HCT116 (cell line): ENCODE measurements around the gene ABHD1. TPM values are rescaled to one million over a fixed set of nuclear protein-coding genes. Genes with fewer than 3 reads are reported as not detected.

Experiments used
- ATAC-seq: fragments of 200-7000 bp; cut with Tn5 transposase; 2 replicates; pipeline ENCODE4 v1.9.1; 2020; ENCODE audit warnings: mild to moderate bottlenecking, moderate library complexity
- BruUV-seq: library from RNA; stranded (reverse); fragments of 400-500 nt; replicated peaks from 2 replicates; lab custom pipeline; 2021; lab: Mats Ljungman, UMichigan
- CTCF ChIA-PET: fragments of 300-600 bp; sonication (Branson Sonifier 250); formaldehyde crosslinking; loops from one replicate; lab custom pipeline; 2021; ENCODE audit warnings: antibody characterized with exemption; lab: Charles Lee
- POLR2A ChIA-PET: fragments of 300-600, 350-600 bp; sonication (Branson Sonifier 250); formaldehyde crosslinking; loops from one replicate; lab custom pipeline; 2021; ENCODE audit warnings: antibody characterized with exemption; lab: Charles Lee
- RAD21 ChIA-PET, 2 experiments: fragments of 300-600 bp; sonication (Branson Sonifier 250); formaldehyde crosslinking; loops; one replicate each; lab custom pipeline; 2023; ENCODE audit warnings: low total read pairs in 2 of 2; ENCODE audit not compliant: uncharacterized antibody in 2 of 2, unreplicated experiment in 2 of 2, low non-redundant PET in 1 of 2; lab: Charles Lee
- DNase-seq: peaks from one replicate; pipeline ENCODE4 v3.0.0-alpha.2; 2010; ENCODE audit warnings: low read depth, low spot score
- H2AFZ ChIP-seq: fragments of 200-600 bp; shearing (Covaris generic), sonication (generic); 2 replicates; pipeline ENCODE4 v1.6.1; 2017; ENCODE audit warnings: low read depth, mixed run types, mixed read lengths, antibody characterized with exemption, low read length; ENCODE audit not compliant: poor library complexity, severe bottlenecking
- H3K27ac ChIP-seq: 2 replicates; pipeline ENCODE4 v1.5.1; 2012; ENCODE audit warnings: low read depth, low read length
- H3K27me3 ChIP-seq: fragments of 200-600 bp; sonication (generic); 2 replicates; pipeline ENCODE4 v1.6.1; 2016; ENCODE audit warnings: mixed run types, low read length, mixed read lengths; ENCODE audit not compliant: insufficient read depth
- H3K36me3 ChIP-seq, 2 experiments: fragments of 200-500 bp in 1 of 2; fragments of 200-600 bp in 1 of 2; sonication (Bioruptor generic) in 1 of 2; sonication (generic) in 1 of 2; 2 replicates each; pipeline versions ENCODE4 v1.5.1 to v1.6.1; 2014 to 2016; ENCODE audit warnings: low read length in 2 of 2, inconsistent platforms in 1 of 2, mixed read lengths in 1 of 2, mixed run types in 1 of 2; ENCODE audit not compliant: insufficient read depth in 2 of 2, control insufficient read depth in 1 of 2
- H3K4me1 ChIP-seq, 2 experiments: fragments of 200-600 bp in 1 of 2; sonication (generic) in 1 of 2; 2 replicates each; pipeline versions ENCODE4 v1.5.1 to v1.6.1; 2012 to 2017; ENCODE audit warnings: low read length in 2 of 2, inconsistent platforms in 1 of 2, mild to moderate bottlenecking in 1 of 2, mixed read lengths in 1 of 2, mixed run types in 1 of 2, moderate library complexity in 1 of 2; ENCODE audit not compliant: insufficient read depth in 2 of 2, control insufficient read depth in 1 of 2
- H3K4me2 ChIP-seq: fragments of 200-600 bp; sonication (generic); 2 replicates; pipeline ENCODE4 v1.6.1; 2017; ENCODE audit warnings: mixed run types, low read length, mixed read lengths
- H3K4me3 ChIP-seq, 2 experiments: fragments of 200-600 bp in 1 of 2; sonication (generic) in 1 of 2; replicated peaks in 1 of 2; 2 replicates each; pipeline ENCODE4 v1.5.1; 2011 to 2016; ENCODE audit warnings: low read length in 2 of 2, control low read depth in 1 of 2, low read depth in 1 of 2, mild to moderate bottlenecking in 1 of 2, mixed read lengths in 1 of 2, mixed run types in 1 of 2
- H3K79me2 ChIP-seq: fragments of 200-600 bp; sonication (generic); 2 replicates; pipeline ENCODE4 v1.6.1; 2017; ENCODE audit warnings: mild to moderate bottlenecking, mixed run types, low read length, moderate library complexity, mixed read lengths; ENCODE audit not compliant: insufficient read depth
- H3K9ac ChIP-seq: fragments of 200-600 bp; sonication (generic); 2 replicates; pipeline ENCODE4 v1.6.1; 2016; ENCODE audit warnings: low read length, mixed read lengths
- H3K9me2 ChIP-seq: fragments of 200-600 bp; sonication (generic), shearing (Covaris generic); 2 replicates; pipeline ENCODE4 v1.6.1; 2017; ENCODE audit warnings: mixed run types, mild to moderate bottlenecking, moderate library complexity; ENCODE audit not compliant: insufficient read depth
- H3K9me3 ChIP-seq, 2 experiments: fragments of 200-500 bp in 1 of 2; fragments of 200-600 bp in 1 of 2; sonication (Bioruptor generic) in 1 of 2; sonication (generic) in 1 of 2; 2 replicates each; pipeline ENCODE4 v1.6.1; 2014 to 2017; ENCODE audit warnings: low read length in 2 of 2, mixed read lengths in 2 of 2, inconsistent platforms in 1 of 2, low read depth in 1 of 2, mild to moderate bottlenecking in 1 of 2, mixed run types in 1 of 2, moderate library complexity in 1 of 2; ENCODE audit not compliant: control insufficient read depth in 1 of 2, insufficient read depth in 1 of 2
- H4K20me1 ChIP-seq: fragments of 200-600 bp; sonication (generic), shearing (Covaris generic); 2 replicates; pipeline ENCODE4 v1.6.1; 2017; ENCODE audit warnings: mixed run types, mild to moderate bottlenecking, moderate library complexity; ENCODE audit not compliant: insufficient read depth
- ATF3 ChIP-seq: IDR thresholded peaks from 2 replicates; pipeline ENCODE4 v1.6.1; 2012
- CBX3 ChIP-seq: IDR thresholded peaks from 2 replicates; pipeline ENCODE4 v1.6.1; 2012; ENCODE audit warnings: low read depth
- CEBPB ChIP-seq: IDR thresholded peaks from 2 replicates; pipeline ENCODE4 v1.6.1; 2012; ENCODE audit warnings: low read depth
- EGR1 ChIP-seq: IDR thresholded peaks from 2 replicates; pipeline ENCODE4 v1.6.1; 2012; ENCODE audit warnings: low read depth
- ELF1 ChIP-seq: IDR thresholded peaks from 2 replicates; pipeline ENCODE4 v1.6.1; 2012; ENCODE audit warnings: low read depth, borderline replicate concordance
- EZH2 ChIP-seq: fragments of 200-600 bp; sonication (generic); IDR thresholded peaks from 2 replicates; pipeline ENCODE4 v1.6.1; 2017; ENCODE audit warnings: antibody characterized with exemption, mixed run types
- EZH2phosphoT487 ChIP-seq: fragments of 200-600 bp; IDR thresholded peaks from 2 replicates; pipeline ENCODE4 v1.6.1; 2018; ENCODE audit warnings: antibody characterized with exemption, borderline replicate concordance
- FOSL1 ChIP-seq: IDR thresholded peaks from 2 replicates; pipeline ENCODE4 v1.6.1; 2012; ENCODE audit warnings: low read depth
- JUND ChIP-seq: IDR thresholded peaks from 2 replicates; pipeline ENCODE4 v1.6.1; 2012
- POLR2A ChIP-seq: IDR thresholded peaks from 2 replicates; pipeline ENCODE4 v1.7.0; 2011; ENCODE audit warnings: borderline replicate concordance; ENCODE audit not compliant: insufficient read depth, insufficient read length; ENCODE audit errors: extremely low read depth
- POLR2AphosphoS5 ChIP-seq: IDR thresholded peaks from 2 replicates; pipeline ENCODE4 v1.6.1; 2011; ENCODE audit warnings: mild to moderate bottlenecking, low read depth, low read length, moderate library complexity
- RAD21 ChIP-seq: IDR thresholded peaks from 2 replicates; pipeline ENCODE4 v1.6.1; 2012; ENCODE audit warnings: low read depth, mild to moderate bottlenecking
- REST ChIP-seq: IDR thresholded peaks from 2 replicates; pipeline ENCODE4 v1.6.1; 2012; ENCODE audit warnings: low read depth
- SIN3A ChIP-seq: IDR thresholded peaks from 2 replicates; pipeline ENCODE4 v1.6.1; 2012; ENCODE audit warnings: low read depth
- SP1 ChIP-seq: IDR thresholded peaks from 2 replicates; pipeline ENCODE4 v1.6.1; 2012; ENCODE audit warnings: low read depth
- SRF ChIP-seq: IDR thresholded peaks from 2 replicates; pipeline ENCODE4 v1.6.1; 2012; ENCODE audit warnings: low read depth
- ZFX ChIP-seq: fragments of 450-650 bp; IDR thresholded peaks from 2 replicates; pipeline ENCODE4 v1.6.1; 2017
- ZNF274 ChIP-seq: fragments of 200-500 bp; sonication (Bioruptor generic); IDR thresholded peaks from 2 replicates; pipeline ENCODE4 v1.6.1; 2014; ENCODE audit warnings: mild to moderate bottlenecking, low read depth, low read length, inconsistent platforms
- intact Hi-C: fragments of 100-400 bp; cut with micrococcal nuclease; formaldehyde crosslinking; loops from 2 replicates; pipeline ENCODE4 v1.10.0; 2022
- total RNA-seq: library from RNA; stranded (reverse); gene quantifications from one replicate; pipeline ENCODE4 v1.2.1, GENCODE V29; 2021; ENCODE audit not compliant: unreplicated experiment

ABHD1 gene
- total RNA-seq, 1 experiment from 2014 or later = not detected

- no peak overlapping the region for H3K9ac ChIP-seq
- ChIA-PET POLR2A (interaction anchor here (0.6 kb wide), 1 partner anchor 203 kb away, joined by 3 read pairs; no protein-coding TSS in a partner anchor), RAD21 (no interaction called here), CTCF (no interaction called here)
- H3K79me2 ChIP-seq = no peaks in the 10 kb centered on the region
- intact Hi-C loops = no loop called here
- TF ChIP-seq SP1 (no peak), ZFX (no peak), SIN3A (no peak), RAD21 (no peak), ELF1 (no peak), EZH2 (no peak), ATF3 (no peak), EGR1 (no peak), CBX3 (no peak), POLR2A (no peak), SRF (no peak), JUND (no peak), REST (no peak), EZH2phosphoT487 (no peak), ZNF274 (no peak), FOSL1 (no peak), CEBPB (no peak), POLR2AphosphoS5 (no peak)
- no peaks in the 10 kb centered on the region for H3K27me3 ChIP-seq
- no peak overlapping the region for H3K27ac ChIP-seq
- DNase-seq (no peak), ATAC-seq (no peak)
- H3K9me2 ChIP-seq = no peaks in the 10 kb centered on the region
- no peak overlapping the region for H3K4me2 ChIP-seq
- no peaks in the 10 kb centered on the region for H4K20me1 ChIP-seq
- BruUV-seq = no TSS peak
- H3K36me3 ChIP-seq = no peaks in the 10 kb centered on the region
- H2AFZ ChIP-seq = no peak overlapping the region
- H3K4me1 ChIP-seq = no peaks in the 10 kb centered on the region
- no peaks in the 10 kb centered on the region for H3K9me3 ChIP-seq
- no peak overlapping the region for H3K4me3 ChIP-seq
These were observed 17.6 kb upstream of the ABHD1 start for GRCh38 chr2:27105981-27106380.
